K562 (cell line): ENCODE data around the gene MILR1. TPM values are rescaled to one million over a fixed set of nuclear protein-coding genes. Genes with fewer than 3 reads are reported as not detected.
"Not testable (repeated sequence)": the region's sequence is repeated elsewhere in the genome, so short reads cannot be mapped to it uniquely, and the experiment has no call there.

ENCODE experiments used
- ATAC-seq: fragments of 200-7000 bp; cut with Tn5 transposase; 3 replicates; pipeline ENCODE4 v1.9.1; 2020; ENCODE audit warnings: moderate library complexity
- BruUV-seq: library from RNA; stranded (reverse); fragments of 400-500 nt; replicated peaks from 2 replicates; lab custom pipeline; 2021; lab: Mats Ljungman, UMichigan
- CTCF ChIA-PET: fragments of 300-600 bp; formaldehyde crosslinking; extraction: SDS; loops from one replicate; lab custom pipeline; 2021; ENCODE audit warnings: low intra/inter-chr PET ratio; lab: Yijun Ruan, JAX
- POLR2A ChIA-PET: fragments of 300-600, 350-650 bp; sonication (Branson Sonifier 250); formaldehyde crosslinking; extraction: SDS; loops from one replicate; lab custom pipeline; 2021; ENCODE audit warnings: antibody characterized with exemption, inconsistent platforms; lab: Yijun Ruan, JAX
- DNase-seq, 4 experiments: peaks; one replicate each; pipeline versions ENCODE4 v3.0.0 to v3.0.0-alpha.2; 2011 to 2018; ENCODE audit warnings: low spot score in 3 of 4, mixed read lengths in 3 of 4; ENCODE audit errors: extremely low read depth in 1 of 4
- FAIRE-seq: peaks from 2 replicates; lab custom pipeline; 2011; peaks lifted over from hg19 to GRCh38; lab: Jason Lieb, UNC
- H2AFZ ChIP-seq: 2 replicates; pipeline ENCODE4 v1.6.0; 2011; ENCODE audit warnings: low read depth, low read length, control low read depth, inconsistent platforms
- H3K27ac ChIP-seq: fragments of 200-600 bp; 3 replicates; pipeline ENCODE4 v1.8.0; 2011; ENCODE audit warnings: low read depth, mild to moderate bottlenecking, control low read depth, inconsistent platforms, low read length, moderate library complexity, mixed read lengths; ENCODE audit errors: extremely low read depth
- H3K27me3 ChIP-seq, 2 experiments: fragments of 300-600 bp in 1 of 2; 2 replicates in 1 of 2; 3 replicates in 1 of 2; pipeline versions ENCODE4 v1.6.0 to v1.8.0; 2011; ENCODE audit warnings: inconsistent platforms in 2 of 2, low read length in 2 of 2, mild to moderate bottlenecking in 1 of 2, mixed read lengths in 1 of 2, moderate library complexity in 1 of 2; ENCODE audit not compliant: control insufficient read depth in 2 of 2, insufficient read depth in 2 of 2
- H3K36me3 ChIP-seq: fragments of 300-600 bp; 3 replicates; pipeline ENCODE4 v1.8.0; 2011; ENCODE audit warnings: mild to moderate bottlenecking, low read length, inconsistent platforms; ENCODE audit not compliant: control insufficient read depth, insufficient read depth
- H3K4me1 ChIP-seq, 2 experiments: fragments of 200-600 bp in 1 of 2; replicated peaks in 1 of 2; 2 replicates in 1 of 2; 3 replicates in 1 of 2; pipeline versions ENCODE4 v1.5.1 to v1.8.0; 2011; ENCODE audit warnings: inconsistent platforms in 2 of 2, low read length in 2 of 2, mild to moderate bottlenecking in 1 of 2, mixed read lengths in 1 of 2, moderate library complexity in 1 of 2; ENCODE audit not compliant: control insufficient read depth in 2 of 2, insufficient read depth in 2 of 2
- H3K4me2 ChIP-seq: 2 replicates; pipeline ENCODE4 v1.6.1; 2011; ENCODE audit warnings: low read length, control low read depth, inconsistent platforms, mixed read lengths; ENCODE audit not compliant: insufficient read depth
- H3K4me3 ChIP-seq: fragments of 200-600 bp; sonication (generic), shearing (Covaris generic); 2 replicates; pipeline ENCODE4 v1.5.1; 2016; ENCODE audit warnings: control low read depth, inconsistent platforms
- H3K79me2 ChIP-seq: fragments of 200-600 bp; 3 replicates; pipeline ENCODE4 v1.8.0; 2011; ENCODE audit warnings: low read length, inconsistent platforms; ENCODE audit not compliant: control insufficient read depth, insufficient read depth
- H3K9ac ChIP-seq, 2 experiments: 2 replicates each; pipeline versions ENCODE4 v1.6.0 to v1.6.1; 2011; ENCODE audit warnings: low read depth in 2 of 2, low read length in 2 of 2, control low read depth in 1 of 2, inconsistent platforms in 1 of 2, mild to moderate bottlenecking in 1 of 2, mixed read lengths in 1 of 2; ENCODE audit not compliant: insufficient read depth in 1 of 2
- H3K9me1 ChIP-seq: one replicate; pipeline ENCODE4 v1.6.0; 2011; ENCODE audit warnings: inconsistent platforms, mild to moderate bottlenecking, low read length, moderate library complexity; ENCODE audit not compliant: control insufficient read depth, insufficient read depth
- H3K9me3 ChIP-seq: replicated peaks from 2 replicates; pipeline ENCODE4 v1.5.1; 2011; ENCODE audit warnings: low read depth, low read length, inconsistent platforms; ENCODE audit not compliant: control insufficient read depth, insufficient read depth
- H4K20me1 ChIP-seq: replicated peaks from 2 replicates; pipeline ENCODE4 v1.6.1; 2011; ENCODE audit warnings: low read length, inconsistent platforms, mixed read lengths; ENCODE audit not compliant: control insufficient read depth, insufficient read depth
- EP400 ChIP-seq: fragments of 450-650 bp; IDR thresholded peaks from 2 replicates; pipeline ENCODE4 v1.6.1; 2017; ENCODE audit warnings: antibody characterized with exemption, mild to moderate bottlenecking, moderate library complexity
- KHSRP ChIP-seq: fragments of 450-650 bp; IDR thresholded peaks from 2 replicates; pipeline ENCODE4 v1.6.1; 2017
- WGBS: fragments of 100-300 bp; shearing (Covaris generic); methylation state at CpG from one replicate; pipeline ENCODE4 v1.1.6; 2016; ENCODE audit warnings: low coverage, mixed read lengths; ENCODE audit not compliant: insufficient coverage; ENCODE audit errors: missing lambda C conversion rate; 5-methylcytosine and 5-hydroxymethylcytosine counted together
- in situ Hi-C: fragments of 300-500 bp; cut with MboI; formaldehyde crosslinking; loops from 4 replicates; pipeline ENCODE4 v1.15.0; 2018; ENCODE audit warnings: inconsistent platforms, mixed read lengths
- intact Hi-C: fragments of 100-400 bp; cut with micrococcal nuclease; formaldehyde crosslinking; loops from 2 replicates; pipeline ENCODE4 v1.14.2; 2022
- polyA plus RNA-seq, 8 experiments: library from polyadenylated mRNA; depleted of rRNA in 4 of 8; stranded (reverse) in 5 of 8; unstranded in 3 of 8; fragments of >200 nt; fragmentation: Nextera tagmentation in 2 of 8; fragmentation: Illumina TruSeq in 1 of 8; extraction: Ambion mirVana in 2 of 8; extraction: Trizol in 1 of 8; gene quantifications; 2 replicates each; pipeline versions ENCODE4 v1.2.1 to v1.2.3, GENCODE V29; 2011 to 2014; ENCODE audit warnings: inconsistent platforms in 1 of 8, missing spikeins in 1 of 8
- total RNA-seq, 7 experiments: library from RNA; depleted of rRNA in 6 of 7; stranded (reverse); fragments of >200 nt in 6 of 7; fragmentation: Illumina TruSeq in 2 of 7; extraction: Trizol in 2 of 7; gene quantifications; 2 replicates each; pipeline versions ENCODE4 v1.2.1 to v1.2.3, GENCODE V29; 2011 to 2021; ENCODE audit warnings: low replicate concordance in 1 of 7
- TF ChIP-seq, protein P1 (sequence below), 2 experiments: fragments of 450-650 bp; conservative IDR thresholded peaks; 2 replicates each; pipeline ENCODE4 v1.6.1; 2017; ENCODE audit warnings: mild to moderate bottlenecking in 2 of 2, moderate library complexity in 2 of 2
- TF ChIP-seq, protein P2 (sequence below): fragments of 450-650 bp; IDR thresholded peaks from 2 replicates; pipeline ENCODE4 v1.6.1; 2017; ENCODE audit warnings: antibody characterized with exemption, mild to moderate bottlenecking

MILR1 gene
- total and polyA plus RNA-seq, 9 of the 15 experiments (the other 6 are each of a cell fraction or from before 2014, with no cell fraction given), result 3.8 to 14.1 (median 7.1) TPM

DNA sequence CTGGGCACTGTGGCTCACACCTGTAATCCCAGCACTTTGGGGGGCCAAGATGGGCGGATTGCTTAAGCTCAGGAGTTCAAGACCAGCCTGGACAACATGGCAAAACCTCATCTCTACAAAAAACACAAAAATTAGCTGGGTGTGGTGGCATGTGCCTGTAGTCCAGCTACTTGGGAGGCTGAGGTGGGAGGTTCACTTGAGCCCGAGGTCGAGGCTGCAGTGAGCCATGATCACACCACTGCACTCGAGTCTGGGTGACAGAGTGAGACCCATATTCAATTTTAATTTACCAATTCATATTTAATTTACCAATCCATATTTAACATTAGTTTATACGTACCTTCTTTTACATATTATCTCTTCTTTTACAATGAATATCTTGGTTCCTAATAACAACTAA, 46.4 kb downstream of the MILR1 start:
- intact Hi-C loops, H3K4me1 ChIP-seq, CTCF ChIA-PET, H2AFZ ChIP-seq, BruUV-seq, H3K9me1 ChIP-seq, H3K27me3 ChIP-seq, FAIRE-seq, in situ Hi-C loops, ATAC-seq, H3K9me3 ChIP-seq, H4K20me1 ChIP-seq, DNase-seq: not testable (repeated sequence)
- POLR2A ChIA-PET, result interaction anchor here (1.2 to 5.5 kb wide), 2 partner anchors 10 to 17 kb away, joined by 3 to 114 read pairs; partner anchors contain the start of genes CEP95 and DDX5
- H3K79me2 ChIP-seq, result peaks cover 61% of the 10 kb centered on the region
- H3K27ac ChIP-seq, result 0 out of 3 replicates have a peak overlapping the region, but pooled peaks have one; percentile 48
- 0% methylated on average over 5 of the region's 5 CpGs for WGBS
- peak overlapping the region; percentile 69 for H3K4me3 ChIP-seq
- H3K9ac ChIP-seq, result peak overlapping the region; percentile 72 to 88; a peak in 3 of 4 replicates
- peak overlapping the region; percentile 85 for H3K4me2 ChIP-seq
- peaks cover 71% of the 10 kb centered on the region for H3K36me3 ChIP-seq
- TF ChIP-seq, protein P1, sequence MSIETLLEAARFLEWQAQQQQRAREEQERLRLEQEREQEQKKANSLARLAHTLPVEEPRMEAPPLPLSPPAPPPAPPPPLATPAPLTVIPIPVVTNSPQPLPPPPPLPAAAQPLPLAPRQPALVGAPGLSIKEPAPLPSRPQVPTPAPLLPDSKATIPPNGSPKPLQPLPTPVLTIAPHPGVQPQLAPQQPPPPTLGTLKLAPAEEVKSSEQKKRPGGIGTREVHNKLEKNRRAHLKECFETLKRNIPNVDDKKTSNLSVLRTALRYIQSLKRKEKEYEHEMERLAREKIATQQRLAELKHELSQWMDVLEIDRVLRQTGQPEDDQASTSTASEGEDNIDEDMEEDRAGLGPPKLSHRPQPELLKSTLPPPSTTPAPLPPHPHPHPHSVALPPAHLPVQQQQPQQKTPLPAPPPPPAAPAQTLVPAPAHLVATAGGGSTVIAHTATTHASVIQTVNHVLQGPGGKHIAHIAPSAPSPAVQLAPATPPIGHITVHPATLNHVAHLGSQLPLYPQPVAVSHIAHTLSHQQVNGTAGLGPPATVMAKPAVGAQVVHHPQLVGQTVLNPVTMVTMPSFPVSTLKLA (conservative IDR thresholded peaks at IDR 0.05), result 0 out of 4 replicates have a peak, but pooled peaks of 1 of the 2 experiments have one; percentile 12
- TF ChIP-seq, protein P2, sequence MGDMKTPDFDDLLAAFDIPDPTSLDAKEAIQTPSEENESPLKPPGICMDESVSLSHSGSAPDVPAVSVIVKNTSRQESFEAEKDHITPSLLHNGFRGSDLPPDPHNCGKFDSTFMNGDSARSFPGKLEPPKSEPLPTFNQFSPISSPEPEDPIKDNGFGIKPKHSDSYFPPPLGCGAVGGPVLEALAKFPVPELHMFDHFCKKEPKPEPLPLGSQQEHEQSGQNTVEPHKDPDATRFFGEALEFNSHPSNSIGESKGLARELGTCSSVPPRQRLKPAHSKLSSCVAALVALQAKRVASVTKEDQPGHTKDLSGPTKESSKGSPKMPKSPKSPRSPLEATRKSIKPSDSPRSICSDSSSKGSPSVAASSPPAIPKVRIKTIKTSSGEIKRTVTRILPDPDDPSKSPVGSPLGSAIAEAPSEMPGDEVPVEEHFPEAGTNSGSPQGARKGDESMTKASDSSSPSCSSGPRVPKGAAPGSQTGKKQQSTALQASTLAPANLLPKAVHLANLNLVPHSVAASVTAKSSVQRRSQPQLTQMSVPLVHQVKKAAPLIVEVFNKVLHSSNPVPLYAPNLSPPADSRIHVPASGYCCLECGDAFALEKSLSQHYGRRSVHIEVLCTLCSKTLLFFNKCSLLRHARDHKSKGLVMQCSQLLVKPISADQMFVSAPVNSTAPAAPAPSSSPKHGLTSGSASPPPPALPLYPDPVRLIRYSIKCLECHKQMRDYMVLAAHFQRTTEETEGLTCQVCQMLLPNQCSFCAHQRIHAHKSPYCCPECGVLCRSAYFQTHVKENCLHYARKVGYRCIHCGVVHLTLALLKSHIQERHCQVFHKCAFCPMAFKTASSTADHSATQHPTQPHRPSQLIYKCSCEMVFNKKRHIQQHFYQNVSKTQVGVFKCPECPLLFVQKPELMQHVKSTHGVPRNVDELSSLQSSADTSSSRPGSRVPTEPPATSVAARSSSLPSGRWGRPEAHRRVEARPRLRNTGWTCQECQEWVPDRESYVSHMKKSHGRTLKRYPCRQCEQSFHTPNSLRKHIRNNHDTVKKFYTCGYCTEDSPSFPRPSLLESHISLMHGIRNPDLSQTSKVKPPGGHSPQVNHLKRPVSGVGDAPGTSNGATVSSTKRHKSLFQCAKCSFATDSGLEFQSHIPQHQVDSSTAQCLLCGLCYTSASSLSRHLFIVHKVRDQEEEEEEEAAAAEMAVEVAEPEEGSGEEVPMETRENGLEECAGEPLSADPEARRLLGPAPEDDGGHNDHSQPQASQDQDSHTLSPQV, result 0 out of 2 replicates have a peak, but pooled peaks have one; percentile 20
- TF ChIP-seq EP400, result peak; percentile 23; the same call in 1 of the 2 replicates
- peak; percentile 8; the same call in 1 of the 2 replicates for TF ChIP-seq KHSRP
